NCI-H1436 treated with DMSO at 0.1 percent for 48 hours (cell line): ENCODE measurements around the gene GFAP.

Experiments
- DNase-seq: peaks from one replicate; lab custom pipeline; 2025; lab: John Stamatoyannopoulos, UW

The GFAP gene

GRCh38 chr17:44862278-44862914, 52.9 kb downstream of the GFAP start:
- no peak for DNase-seq

GRCh38 chr17:44859701-44860100, 55.6 kb downstream of the GFAP start:
- no peak for DNase-seq

GRCh38 chr17:44854192-44854591, 61.1 kb downstream of the GFAP start:
- DNase-seq: no peak
